GM18519 (cell line): ENCODE measurements around the gene ANKUB1.
A peak's percentile ranks its signal among the peaks of the same experiment; 100 is the strongest.

Experiments used
- ATAC-seq: cut with Tn5 transposase; IDR thresholded peaks from one replicate; pipeline ENCODE4 v1.9.1; 2021; ENCODE audit warnings: mild to moderate bottlenecking, moderate library complexity; ENCODE audit not compliant: unreplicated experiment, low FRiP score

Gene ANKUB1

DNA sequence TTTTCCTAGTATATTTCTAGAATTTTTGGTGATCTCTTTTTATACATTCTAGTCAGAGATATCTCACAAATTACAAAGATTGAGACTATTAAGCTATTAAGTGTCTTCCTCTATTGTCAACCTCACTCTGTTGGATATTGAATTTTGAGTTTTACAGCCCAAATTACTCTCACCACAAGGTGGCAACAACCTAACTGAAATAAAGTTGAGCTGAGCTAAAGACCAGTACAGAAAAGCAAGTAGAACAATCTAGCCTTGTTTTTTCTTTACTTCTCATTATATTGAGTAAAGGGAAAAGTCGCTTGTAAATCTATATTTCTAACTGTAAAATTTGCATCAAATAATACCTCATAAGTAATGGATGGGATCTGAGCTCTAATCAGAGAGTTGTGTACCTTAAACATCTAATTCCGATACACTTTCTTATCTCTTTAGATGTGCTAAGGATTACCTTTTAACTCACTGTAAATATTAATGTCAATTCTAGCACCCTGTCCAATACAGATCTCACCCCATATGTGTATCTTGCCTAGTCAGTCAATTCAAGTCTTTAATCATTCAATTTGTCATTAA lies 26.5 kb downstream of the ANKUB1 start:
- peak; percentile 46 for ATAC-seq

- no peak for ATAC-seq
Observed at GRCh38 chr3:149764302-149764701, 28.1 kb downstream of the ANKUB1 start.

GRCh38 chr3:149763565-149764195 lies 28.7 kb downstream of the ANKUB1 start:
- no peak for ATAC-seq

- no peak for ATAC-seq
Observed at GRCh38 chr3:149753717-149754116, 38.6 kb downstream of the ANKUB1 start.

GRCh38 chr3:149752788-149753136 lies 39.6 kb downstream of the ANKUB1 start:
- ATAC-seq = no peak

DNA sequence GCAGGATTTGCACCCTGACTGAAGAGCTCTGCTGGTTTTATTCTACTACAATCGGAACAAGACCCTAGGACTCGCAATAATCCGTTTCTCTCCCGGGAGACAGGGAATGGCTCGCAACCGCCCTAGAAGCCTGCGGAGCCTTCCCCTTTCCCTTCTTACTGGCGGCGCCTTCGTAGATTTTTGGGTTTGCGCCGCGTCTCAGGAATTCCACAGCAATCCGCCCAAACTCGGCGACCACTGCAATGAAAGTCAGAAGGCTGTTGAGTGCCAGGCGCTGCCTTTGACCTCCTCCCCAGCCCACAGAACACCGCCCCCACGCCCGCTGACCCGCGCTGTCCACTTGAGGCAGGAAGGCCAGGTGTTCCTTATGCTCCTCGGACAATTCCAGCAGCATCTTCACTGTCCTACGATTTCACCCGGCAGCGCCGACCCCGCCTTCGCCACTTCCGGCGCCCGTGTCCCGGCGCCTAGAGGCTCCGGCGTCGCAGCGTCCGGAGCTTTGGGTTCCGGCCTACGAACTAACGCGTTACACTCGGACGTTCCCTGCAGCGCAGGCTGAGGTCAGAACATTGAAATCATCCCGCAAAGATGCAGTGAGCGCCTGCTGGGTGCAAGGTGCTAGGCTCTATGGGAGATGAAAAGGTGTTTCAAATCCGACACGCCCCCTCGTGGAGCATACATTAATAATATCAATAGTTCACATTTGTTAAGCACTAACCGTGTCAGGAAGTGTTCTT lies 40.1 kb downstream of the ANKUB1 start, which contains the start of gene COMMD2:
Gene COMMD2 (minus strand): TSS at position 439 of the 737 bp plus-strand sequence. CDS start 45 bp downstream, at position 394.
- ATAC-seq = peak; percentile 100

GRCh38 chr3:149751551-149751950 lies 40.8 kb downstream of the ANKUB1 start:
- no peak for ATAC-seq

GRCh38 chr3:149744606-149745005 lies 47.7 kb downstream of the ANKUB1 start:
- ATAC-seq = no peak

DNA sequence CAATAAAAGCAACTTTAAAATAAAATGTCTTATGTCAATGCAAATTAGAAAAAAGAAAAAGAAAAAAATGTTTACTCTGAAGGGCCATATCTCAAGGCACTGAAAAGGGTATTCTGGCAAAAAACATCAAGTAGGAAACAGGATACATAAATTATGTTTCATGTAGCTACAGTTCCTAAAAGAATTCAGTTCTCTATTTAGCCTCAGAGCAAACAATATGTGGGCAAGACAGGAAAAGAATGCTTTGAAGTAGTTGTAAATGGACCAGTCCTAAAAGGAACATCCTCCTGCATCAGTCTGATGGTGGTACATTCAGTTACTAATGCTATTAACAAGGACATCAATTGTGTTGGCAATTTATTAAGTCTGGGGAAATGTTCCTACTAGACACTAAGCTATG lies 48.2 kb downstream of the ANKUB1 start:
- ATAC-seq = no peak

GRCh38 chr3:149739396-149739795 lies 53.0 kb downstream of the ANKUB1 start:
- no peak for ATAC-seq

GRCh38 chr3:149738876-149739275 lies 53.5 kb downstream of the ANKUB1 start:
- no peak for ATAC-seq

- no peak for ATAC-seq
Observed at GRCh38 chr3:149736953-149737205, 55.5 kb downstream of the ANKUB1 start.

DNA sequence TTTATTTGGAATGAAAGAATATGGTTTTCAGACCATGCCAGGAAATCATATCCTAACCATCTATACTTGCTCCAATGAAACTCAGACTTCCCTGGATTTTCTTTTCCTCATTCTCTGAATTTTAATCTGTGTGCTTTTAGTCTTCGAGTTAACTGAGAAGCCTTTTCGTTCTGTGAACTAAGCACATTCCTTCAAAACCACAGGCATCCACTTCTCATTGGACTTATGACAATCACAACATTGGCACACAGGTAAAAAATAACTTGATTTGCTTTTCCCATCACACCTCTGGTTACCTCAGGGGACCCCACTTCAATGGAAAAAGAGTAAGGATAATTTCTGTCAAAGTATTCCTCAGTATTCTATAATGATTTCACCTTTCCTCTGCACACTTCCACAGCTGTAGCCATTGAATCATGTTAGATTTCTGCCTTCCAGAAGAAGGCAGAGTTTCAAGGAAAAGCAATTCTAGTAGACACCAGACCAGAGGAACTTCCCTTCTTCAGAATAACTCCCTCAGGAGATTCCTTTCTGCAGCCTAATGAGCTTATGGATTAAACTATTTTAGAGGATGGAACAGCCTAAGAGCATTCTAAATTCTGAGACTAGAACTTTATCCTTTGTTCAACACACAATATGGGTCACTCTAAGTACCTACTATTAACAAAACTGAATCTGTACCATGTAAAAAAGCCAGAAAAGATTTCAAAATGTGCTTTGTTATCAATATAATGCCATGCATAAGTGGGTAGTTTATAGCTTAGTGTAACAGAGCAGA lies 56.0 kb downstream of the ANKUB1 start:
- no peak for ATAC-seq

GRCh38 chr3:149732234-149732633 lies 60.1 kb downstream of the ANKUB1 start:
- no peak for ATAC-seq

DNA sequence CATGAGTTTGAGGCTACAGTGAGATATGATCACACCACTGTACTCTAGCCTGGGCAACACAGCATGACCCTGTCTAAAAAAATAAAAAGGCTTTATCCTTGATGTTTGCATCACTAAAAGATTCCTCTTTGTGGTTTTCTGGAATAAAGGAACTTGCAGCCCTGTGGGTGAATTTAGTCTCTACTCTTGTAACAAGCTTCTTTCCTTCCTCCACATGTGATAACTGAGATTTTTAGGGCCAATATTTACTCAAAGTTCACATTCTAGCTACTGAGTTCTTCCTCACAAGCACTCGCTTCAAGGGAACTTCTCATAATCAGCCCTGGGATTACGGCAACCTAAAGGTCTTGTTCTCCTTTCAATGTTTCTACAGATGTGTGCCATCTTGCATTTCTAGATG lies 64.7 kb downstream of the ANKUB1 start:
- ATAC-seq = no peak

- peak; percentile 83 for ATAC-seq
Observed at GRCh38 chr3:149726716-149727407, 65.5 kb downstream of the ANKUB1 start.

DNA sequence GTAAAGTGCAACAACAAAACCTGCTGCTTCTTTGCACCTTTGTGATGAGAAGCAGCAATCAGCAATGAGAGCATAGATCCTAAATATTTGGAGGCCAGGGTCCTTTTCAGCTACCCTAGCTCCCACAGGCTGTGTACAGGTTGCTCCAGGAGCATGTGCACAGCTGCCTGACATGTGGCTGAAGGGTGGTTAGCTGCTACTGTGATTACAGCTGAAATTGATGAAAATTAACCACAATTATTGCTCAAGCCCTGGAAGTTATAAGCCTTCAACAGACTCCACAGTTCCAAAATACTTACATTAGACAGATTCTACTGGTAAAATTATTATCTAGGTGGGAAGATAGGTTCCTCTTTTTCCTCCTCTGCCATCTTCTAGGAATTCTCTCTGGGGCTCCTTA lies 68.6 kb downstream of the ANKUB1 start:
- ATAC-seq = no peak

GRCh38 chr3:149720918-149721317 lies 71.4 kb downstream of the ANKUB1 start:
- no peak for ATAC-seq

- no peak for ATAC-seq
Observed at GRCh38 chr3:149717391-149718056, 74.8 kb downstream of the ANKUB1 start.

- no peak for ATAC-seq
Observed at GRCh38 chr3:149716984-149717383, 75.4 kb downstream of the ANKUB1 start.
